GM19395 (cell line): ENCODE measurements around the gene INPP5B.

Experiments
- ATAC-seq: cut with Tn5 transposase; IDR thresholded peaks from one replicate; pipeline ENCODE4 v1.9.1; 2021; ENCODE audit warnings: mild to moderate bottlenecking, moderate library complexity; ENCODE audit not compliant: unreplicated experiment

Gene INPP5B

DNA sequence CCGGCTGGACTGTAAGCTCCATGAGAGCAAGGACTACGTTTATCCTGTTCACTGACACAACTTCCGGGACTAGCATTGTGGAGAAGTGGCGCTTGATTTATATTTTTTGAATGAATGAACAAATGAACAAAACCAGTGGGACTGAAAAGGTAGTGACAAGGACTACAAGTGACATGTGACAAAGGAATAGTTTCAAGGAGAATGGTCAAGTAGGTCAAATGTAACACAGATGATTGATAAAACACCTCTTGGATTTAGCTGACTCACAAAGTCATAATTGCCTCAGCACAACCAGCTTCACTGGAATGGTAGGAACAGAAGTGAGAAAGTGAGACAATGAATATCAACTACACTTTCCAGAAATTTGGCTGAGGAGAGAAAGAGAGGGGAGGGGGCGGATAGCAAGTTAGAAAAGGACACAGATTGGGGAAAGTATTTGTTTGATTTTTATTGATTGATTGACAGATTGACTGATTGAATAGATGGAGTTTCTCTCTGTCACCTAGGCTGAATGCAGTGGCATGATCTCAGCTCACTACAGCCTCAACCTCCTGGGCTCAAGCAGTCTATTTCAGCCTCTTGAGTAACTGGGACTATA, 101.7 kb downstream of the INPP5B start:
- no peak for ATAC-seq

DNA sequence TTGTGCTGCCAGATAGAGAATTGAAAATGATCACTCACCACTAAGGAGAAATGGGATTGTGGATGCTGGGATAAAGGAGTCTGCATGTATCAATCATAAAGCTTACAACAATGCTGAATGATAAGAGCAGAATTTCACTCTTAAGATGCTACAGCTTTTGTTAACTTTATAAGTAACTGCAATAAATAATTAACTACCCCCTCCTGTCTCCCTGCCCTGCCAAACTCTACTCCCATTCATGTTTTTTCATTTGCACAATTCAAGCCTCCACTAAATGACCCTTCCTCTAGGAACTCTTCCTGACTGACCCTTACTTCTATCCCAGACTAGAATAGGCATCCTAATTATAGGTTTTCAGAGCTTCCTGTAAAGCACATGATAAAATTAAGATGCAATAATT, 102.3 kb downstream of the INPP5B start:
- no peak for ATAC-seq

DNA sequence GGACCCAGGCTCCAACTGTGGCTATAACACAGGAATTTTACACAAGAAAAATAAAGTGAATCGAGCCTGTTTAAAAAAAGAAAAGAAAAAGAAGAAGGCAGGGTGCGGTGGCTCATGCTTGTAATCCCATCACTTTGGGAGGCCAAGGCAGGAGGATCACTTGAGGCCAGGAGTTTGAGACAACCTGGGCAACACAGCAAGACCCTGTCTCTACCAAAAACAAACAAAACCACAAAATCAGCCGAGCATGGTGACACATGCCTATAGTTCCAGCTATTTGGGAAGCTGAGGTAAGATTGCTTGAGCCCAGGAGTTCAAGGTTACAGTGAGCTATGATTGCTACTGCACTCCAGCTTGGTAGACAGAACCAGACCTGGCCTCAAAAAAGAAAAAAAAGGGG, 105.2 kb downstream of the INPP5B start:
- ATAC-seq: no peak

DNA sequence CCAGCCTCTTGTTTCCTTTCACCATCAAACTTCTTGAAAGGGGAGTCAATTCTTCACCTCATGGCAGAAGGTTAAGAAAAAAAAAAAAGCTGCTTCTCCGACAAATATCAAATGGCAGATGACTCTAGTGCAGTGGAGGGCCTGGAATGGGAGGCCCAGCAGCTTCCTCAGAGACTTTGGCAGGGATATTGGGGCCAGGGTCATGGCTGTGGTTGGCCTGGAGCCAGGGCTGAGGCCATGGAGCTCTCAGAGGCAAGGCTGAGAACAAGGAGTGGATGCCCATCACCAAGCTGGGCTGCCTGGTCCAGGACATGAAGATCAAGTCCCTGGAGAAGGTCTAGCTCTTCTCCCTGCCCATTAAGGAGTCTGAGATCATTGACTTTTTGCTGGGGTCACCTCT, 106.1 kb downstream of the INPP5B start:
- ATAC-seq: no peak

DNA sequence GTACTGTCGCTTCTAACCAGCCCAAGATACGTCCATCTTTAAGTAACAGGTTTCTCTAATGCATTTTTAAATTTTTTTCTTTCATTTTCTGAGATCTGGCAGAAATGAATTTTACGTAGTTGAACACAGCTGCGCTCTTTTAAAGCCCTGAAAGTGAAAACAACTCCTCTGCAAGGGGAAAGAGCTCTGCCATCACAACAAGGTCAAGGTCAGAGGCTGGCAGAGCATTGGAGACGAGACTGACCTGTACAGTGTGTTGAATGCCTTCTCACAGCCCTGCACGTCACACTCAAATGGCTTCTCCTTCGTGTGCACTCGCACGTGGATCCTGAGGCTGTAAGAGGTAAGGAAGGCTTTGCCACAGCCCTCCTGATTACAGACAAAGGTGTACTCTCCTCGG, 107.2 kb downstream of the INPP5B start:
- no peak for ATAC-seq

DNA sequence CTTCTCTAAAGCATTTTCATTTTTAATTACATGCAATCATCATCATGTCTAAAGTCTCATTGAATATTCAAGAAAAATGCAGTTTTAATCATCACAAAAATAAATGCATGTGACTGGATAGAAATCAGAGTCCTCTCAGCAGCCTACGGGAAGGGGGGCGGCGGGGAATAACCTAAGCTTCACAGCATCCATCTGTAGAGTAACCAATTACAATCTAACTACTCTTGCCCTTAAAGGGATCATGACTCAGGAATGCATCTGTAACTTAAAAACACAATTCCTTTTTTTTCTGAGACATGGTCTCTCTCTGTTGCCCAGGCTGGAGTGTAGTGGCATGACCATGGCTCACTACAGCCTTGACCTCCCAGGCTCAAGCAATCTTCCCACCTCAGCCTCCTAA, 110.1 kb downstream of the INPP5B start:
- ATAC-seq: no peak

DNA sequence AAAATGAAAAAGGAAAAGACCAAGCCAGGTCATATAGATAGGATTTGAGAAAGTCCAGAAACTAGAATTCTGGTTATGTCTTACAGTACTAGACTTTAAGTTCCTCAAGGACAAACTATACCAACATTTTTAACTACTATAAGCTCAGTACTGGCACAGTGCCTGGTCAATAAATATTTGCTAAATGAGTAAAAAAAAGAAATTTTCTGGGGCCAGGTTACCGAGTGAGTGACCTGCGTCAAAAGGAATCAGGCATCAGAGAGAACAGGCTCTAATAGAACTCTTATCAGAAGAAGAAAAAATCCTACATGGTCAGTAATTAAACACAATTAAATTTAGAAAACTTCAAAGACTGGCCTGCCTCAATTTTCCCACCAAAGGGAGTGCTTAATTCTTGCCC, 115.0 kb downstream of the INPP5B start:
- no peak for ATAC-seq

DNA sequence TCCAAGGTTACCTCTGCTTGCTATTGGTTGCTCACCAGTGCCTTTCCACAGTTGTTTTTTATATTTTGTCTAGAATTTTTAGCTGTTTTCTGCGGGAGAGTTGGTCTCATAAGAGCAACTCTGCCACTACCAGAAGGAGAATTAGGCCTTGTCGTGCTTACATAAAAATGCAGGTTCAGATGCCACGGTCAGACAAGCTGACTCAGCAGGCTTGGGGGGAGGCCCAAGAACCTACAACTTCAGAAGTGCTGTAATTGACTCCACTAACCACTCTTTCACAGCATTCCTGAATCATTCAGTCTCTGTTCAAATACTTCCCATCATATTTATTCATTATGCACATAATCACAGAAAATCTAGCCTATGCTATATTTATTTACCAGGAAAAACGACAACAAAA, 115.7 kb downstream of the INPP5B start:
- no peak for ATAC-seq

DNA sequence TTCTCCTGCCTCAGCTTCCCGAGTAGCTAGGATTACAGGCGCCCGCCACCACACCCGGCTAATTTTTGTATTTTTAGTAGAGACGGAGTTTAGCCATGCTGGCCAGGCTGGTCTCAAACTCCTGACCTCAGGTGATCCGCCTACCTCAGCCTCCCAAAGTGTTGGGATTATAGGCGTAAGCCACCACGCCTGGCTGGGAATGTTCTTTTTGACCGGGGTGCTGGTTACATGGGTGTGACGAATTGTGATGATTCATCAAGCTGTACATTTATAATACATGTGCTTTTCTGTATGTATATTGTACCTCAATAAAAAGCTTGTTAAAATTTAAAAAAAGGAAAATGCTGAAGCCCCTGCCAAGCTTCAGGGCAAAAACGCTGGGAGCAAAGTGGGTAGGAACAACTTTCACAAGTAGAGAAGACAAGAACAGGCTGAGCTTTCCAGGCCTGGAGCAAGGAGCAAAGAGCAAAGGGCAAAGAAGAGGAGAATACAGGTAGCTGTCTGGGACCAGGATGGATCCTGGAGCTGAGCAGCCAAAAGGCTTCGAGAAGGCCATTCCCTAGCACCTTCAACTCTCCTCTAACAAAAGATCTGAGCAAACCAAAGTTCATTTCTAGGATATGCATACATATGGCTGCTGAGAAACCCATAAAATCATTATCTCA, 118.3 kb downstream of the INPP5B start:
- no peak for ATAC-seq

DNA sequence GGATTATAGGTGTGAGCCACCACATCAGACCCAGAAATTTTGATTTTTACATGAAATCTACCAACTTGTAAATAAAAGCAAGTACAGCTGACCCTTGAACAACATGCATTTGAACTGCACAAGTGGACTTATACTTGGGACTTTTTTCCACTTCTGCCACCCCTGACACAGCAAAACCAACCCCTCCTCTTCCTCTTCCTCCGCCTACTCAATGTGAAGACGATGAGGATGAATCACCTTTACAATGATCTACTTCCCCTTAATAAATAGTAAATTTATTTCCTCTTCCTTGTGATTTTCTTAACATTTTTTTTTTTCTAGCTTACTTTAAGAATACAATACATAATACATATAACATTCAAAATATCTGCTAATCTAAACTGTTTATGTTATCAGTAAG, 121.3 kb downstream of the INPP5B start:
- no peak for ATAC-seq

DNA sequence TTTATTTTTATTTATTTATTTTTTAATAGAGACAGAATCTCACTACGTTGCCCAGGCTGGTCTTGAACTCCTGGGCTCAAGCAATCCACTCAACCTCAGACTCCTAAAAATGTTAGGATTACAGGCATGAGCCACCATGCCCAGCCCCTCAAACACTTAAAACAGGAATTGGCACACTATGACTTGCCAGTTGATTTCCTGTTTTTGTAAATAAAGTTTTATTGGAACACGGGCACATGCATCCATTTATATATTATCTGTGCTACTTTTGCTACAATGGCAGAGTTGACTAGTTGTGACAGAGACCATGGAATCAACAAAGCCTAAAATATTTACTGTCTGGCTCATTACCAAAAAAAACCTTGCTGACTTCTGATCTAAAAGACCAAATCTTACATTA, 122.9 kb downstream of the INPP5B start:
- no peak for ATAC-seq

DNA sequence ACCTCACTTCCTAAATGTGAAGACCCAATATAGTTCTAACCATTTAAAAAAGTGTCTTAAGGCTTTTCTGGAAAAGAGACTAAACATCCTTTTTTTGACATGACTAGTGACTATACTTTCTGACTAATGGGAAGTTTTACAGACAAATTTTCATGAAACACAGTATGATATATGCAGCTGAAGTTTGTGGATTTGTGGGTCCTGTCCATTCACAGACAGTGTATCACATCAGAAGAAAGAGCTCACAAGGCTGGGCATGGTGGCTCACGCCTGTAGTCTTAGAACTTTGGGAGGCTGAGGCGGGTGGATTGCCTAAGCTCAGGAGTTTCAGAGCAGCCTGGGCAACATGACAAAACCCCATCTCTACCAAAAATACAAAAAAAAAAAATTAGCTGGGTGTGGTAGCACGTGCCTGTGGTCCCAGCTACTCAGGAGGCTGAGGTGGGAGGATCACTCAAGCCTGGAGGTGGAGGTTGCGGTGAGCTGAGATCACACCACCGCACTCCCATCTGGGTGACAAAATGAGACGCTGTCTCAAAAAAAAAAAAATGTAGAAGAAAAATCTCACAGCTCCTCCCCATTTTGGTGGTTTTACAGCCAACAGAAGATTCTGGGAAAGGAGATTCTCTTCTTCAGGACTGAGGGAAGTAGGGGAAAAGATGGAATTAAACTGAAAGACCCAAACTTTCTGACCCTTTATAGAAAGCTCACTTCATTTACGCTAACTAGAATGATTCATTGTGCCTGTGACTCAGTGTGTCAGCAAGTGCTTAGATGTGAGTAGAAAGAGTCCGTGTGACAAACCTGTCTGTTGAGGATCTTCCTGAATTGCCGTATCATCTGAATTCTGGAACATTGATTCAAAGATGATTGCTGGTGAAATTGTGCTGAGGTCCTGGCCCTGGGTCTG, 123.7 kb downstream of the INPP5B start:
- ATAC-seq: no peak

DNA sequence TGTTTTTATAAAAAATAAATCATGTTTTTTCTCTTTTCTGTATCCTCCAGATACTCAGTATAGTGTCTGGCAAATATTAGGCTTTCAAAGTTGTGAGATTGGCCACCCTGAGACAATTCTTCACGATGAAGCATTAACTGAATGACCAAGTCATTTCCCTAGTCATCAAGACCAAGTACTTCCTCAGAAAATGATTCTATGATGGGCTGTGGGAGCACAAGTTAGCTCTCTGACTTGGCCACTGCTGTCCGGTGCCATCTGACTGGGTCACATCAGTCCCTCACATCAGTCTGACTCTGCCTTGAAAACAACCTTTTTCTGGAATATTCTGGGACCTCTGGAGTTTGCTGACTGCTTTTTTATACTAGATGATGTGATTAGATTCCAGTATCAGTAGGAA, 125.4 kb downstream of the INPP5B start:
- ATAC-seq: no peak

DNA sequence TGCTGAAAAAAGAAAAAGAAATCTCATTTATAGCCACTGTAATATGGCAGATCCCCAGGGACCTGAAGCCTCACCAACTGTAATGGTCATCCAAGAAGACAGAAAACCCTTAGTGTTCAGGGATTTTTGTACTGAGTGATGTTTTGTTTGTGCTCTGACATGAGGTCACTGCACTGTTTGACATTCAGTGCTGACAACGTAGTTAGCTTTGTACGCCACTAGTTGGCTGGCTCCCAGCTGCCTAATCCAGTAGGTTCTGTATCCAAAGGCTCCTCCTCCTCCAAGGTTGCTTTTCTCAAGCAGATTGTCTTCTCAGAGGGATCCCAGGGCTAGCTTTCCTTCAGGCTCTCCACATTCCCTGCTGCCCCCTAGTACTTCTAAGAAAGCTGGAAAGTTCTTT, 129.4 kb downstream of the INPP5B start:
- ATAC-seq: no peak

DNA sequence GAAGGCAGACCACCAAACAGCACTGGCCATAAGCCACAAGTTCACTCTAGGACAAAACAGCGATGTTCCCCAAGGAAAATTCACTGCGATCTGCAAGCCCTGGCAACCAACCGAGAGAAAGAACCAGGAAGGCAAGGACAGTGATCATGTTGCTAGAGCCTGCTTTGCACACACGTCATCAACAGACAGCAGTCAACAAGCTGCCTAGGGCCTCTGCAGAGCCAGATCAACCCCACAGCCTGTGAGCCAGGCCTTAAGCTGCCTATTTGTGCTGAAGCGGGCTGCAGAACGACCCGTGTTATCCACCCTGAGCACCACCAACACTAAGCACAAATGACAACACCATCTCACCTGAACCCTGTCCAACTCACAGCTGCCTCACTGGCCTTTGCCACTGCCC, 132.6 kb downstream of the INPP5B start:
- no peak for ATAC-seq

DNA sequence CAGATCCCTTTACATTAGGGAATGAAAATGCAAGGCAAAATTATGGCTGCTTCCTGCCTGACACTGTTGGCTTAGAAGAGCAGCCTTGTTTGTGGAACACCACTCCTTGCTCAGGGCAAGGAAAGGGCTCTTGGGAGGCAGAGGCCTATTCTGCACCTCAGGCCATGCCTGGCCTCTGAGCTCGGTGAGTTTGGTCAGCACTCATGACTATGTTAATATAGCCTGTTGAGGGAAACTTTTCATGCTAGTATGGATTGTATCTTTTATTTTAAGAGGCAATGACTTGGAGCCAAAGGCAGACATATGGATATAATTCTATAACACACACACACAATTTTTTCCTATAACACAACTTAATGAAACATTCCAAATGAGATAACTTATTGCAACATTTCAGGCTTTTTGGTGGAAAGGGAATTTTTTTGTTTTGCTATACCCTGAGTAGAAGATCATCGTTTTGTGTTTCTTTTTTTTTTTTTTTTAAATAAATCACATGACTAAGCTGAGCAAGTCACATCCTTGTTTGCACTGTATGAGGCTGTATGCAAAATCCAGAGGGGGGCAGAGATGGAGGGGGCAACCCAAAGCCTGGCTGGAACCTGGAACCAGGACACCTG, 133.2 kb downstream of the INPP5B start:
- no peak for ATAC-seq

DNA sequence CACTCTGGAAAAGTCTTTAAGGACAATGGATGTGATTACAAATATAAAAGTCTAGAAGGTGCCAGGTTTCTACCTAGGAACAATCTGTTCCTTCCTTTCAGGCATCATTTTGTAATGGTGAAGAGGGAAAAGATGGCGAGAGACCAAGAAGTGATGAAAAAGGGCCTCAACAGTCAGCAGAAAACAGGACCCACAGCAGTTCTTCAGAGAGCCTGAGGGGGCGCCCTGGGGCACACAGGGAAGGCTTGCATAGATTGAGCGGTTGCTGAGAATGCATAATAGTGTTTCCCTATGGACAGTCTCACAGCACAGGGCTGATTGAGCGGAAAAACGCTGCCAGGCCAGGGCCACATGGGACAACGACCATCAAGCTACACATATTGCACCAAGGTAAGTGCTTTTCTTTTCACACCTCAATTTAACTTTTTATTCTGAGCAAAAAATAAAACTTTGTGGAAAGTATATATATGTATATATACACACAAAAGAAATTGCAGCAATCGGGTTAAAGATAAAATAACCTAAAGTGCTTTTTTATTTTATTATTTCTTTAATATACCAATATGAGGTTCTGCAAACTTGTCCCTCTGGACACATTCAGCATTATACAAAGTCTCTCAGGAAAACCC, 135.7 kb downstream of the INPP5B start:
- no peak for ATAC-seq
